Stimulated activated CD8-positive, alpha-beta memory T cell treated with anti-CD3 and anti-CD28 coated beads, Interleukin-2, amount 100 ng/mL, for 48 hours (primary cell): ENCODE data around the gene FXR2.

ENCODE experiments used
- DNase-seq, 2 donors: peaks; one replicate each; pipeline ENCODE4 v3.0.0-alpha.2; 2020; ENCODE audit warnings: low read depth in 2 of 2

The FXR2 gene

DNA sequence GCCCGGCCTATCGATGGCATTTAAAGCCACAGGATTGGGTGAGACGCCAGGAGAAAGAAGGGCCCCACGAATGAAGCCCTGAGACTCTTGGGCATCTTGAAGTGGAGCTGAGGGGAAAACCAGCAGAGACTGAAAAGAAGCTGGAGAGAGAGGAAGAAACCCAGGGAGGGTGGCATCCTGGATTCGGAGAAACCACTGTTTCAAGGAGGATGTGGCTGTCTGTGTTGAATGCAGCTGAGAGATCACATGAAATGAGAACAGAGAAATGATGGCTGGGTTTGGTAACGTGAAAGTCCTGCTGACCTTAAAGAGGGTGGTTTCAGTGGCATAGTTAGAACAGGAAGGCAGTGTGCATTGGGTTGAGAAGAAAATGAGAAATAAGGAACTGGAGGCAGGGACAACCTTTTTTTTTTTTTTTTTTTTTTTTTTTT is 62.1 kb downstream of the FXR2 start:
- no peak for DNase-seq

DNA sequence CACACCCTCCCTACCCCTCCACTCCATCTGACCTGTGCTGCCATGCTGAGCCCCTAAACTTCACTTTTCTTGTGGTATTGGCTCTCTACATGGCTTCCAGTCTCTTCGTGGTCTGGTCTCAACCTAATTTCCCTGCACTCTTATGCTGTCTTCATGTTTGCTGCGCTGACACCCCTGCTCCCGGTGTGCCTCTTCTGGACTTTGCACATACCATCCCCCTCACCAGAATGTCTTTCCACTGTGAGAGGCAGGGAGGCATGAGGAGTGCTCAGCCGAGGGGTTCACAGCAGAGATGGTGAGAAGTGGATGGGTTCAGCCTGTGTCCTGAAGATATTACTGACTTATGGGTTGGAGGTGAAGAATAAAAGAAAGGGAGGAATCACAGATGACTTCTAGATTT is 63.3 kb downstream of the FXR2 start:
- no peak for DNase-seq

DNA sequence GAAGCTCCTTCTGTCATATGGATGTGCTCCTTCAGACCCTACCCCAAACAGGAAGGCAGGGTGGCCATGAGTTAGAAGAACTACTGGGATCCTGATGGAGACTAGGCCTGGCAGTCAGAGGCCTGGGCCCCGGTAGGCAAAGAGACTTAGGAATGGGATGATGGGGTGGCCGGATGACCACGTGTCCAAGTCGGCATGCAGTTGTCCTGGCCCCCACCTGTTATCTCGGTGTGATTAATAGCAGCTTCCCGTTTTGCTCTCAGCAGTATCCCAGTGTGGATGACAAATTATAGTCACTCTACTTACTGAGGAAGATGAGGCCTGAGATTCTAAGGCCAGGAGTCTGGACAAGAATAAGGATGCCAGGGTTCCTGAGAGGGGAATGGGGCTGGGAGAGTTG is 64.4 kb downstream of the FXR2 start:
- no peak for DNase-seq

DNA sequence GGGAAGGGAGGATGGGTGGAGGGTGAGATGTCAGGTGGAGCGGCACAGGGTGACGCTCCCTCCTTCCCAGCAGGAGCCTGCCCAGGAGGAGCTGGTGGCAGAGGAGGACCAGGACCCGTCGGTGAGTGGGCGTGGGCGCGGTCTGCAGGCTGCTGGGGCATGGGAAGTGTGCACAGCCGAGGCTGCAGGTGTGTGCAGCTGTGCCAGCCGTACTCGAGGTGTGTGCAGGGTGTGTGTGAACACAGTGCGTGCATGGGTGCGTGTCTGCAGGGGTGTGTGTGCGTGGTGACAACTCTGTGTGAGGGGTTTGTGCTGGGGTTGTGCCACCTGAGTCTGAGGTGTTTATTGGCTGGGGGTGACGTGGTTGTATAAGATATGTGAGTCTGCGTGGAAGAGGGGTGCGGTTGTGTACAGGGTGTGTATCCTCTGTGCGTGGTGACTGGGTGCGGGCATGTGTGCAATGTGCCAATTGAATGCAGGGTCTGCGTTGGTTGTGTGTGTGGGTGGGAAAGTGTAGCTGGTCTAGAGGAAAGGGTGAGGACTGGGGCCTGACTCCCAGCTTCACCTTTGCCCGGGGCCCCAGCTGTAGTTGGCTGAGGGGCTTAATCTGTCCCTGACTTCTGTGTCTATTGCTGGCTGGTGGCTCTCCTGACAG is 65.2 kb downstream of the FXR2 start:
- DNase-seq, result peak in 1 of 2 donors; percentile 18

DNA sequence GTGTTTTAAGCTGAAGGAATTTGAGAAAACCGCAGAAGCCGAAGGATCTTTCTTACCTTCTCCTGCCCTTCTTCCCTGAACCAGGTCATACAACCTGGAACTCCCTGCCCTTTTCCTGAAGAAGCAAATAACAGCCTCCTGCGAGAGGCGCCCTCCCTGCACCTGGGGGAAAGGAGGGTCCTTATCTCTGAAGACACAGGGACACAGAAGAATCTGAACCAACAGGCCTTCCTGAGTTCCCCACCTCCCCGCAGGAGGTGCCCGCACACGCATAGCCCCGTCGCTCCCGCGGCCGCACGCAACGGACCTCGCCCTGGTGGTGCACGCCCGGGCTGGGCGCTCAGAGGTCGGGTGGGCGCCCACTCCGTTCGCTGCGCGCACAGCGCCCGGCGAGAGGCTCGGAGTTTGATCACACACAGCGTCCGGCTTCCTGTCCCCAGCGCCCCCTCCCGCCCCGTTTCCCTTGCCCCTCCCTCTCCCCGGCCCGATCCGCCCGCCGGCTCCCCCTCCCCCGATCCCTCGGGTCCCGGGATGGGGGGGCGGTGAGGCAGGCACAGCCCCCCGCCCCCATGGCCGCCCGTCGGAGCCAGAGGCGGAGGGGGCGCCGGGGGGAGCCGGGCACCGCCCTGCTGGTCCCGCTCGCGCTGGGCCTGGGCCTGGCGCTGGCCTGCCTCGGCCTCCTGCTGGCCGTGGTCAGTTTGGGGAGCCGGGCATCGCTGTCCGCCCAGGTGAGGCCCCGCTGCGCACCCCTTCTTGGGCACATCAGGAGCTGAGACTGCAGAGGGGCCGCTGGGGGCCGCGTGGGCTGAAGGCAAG is 65.9 kb downstream of the FXR2 start, which contains the start of gene TNFSF12:
Gene TNFSF12 (plus strand): TSS at position 474 of the 816 bp plus-strand sequence. CDS start 96 bp downstream, at position 570.
- DNase-seq, result peak; percentile 37 to 41

DNA sequence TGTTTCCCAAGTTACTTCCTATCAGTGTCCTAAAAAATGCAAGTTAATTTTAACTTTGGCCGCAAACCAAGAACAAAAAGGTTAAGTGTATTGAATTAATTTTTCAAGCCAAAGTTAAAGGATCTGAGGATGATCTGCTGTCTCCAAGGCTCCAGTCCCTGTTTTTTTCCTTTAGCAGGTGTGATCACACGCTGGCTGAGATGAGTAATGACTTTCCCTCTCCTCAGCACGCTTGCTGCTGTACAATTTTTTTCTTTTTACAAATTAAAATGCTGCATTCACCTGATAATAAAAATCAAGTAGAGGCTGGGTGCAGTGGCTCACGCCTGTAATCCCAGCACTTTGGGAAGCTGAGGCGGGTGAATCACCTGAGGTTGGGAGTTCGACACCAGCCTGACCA is 69.8 kb downstream of the FXR2 start:
- DNase-seq, result no peak
